BLaER1 (cell line): ENCODE measurements around the gene MEP1B.

Experiments used
- H3K27ac ChIP-seq: shearing (Covaris generic); formaldehyde crosslinking; 2 replicates; pipeline ENCODE4 v1.8.1; 2022
- H3K27me3 ChIP-seq: shearing (Covaris generic); formaldehyde crosslinking; 2 replicates; pipeline ENCODE4 v1.8.1; 2022
- H3K36me3 ChIP-seq: shearing (Covaris generic); formaldehyde crosslinking; 2 replicates; pipeline ENCODE4 v1.8.1; 2022
- H3K4me1 ChIP-seq: shearing (Covaris generic); formaldehyde crosslinking; 2 replicates; pipeline ENCODE4 v1.8.1; 2022
- H3K4me2 ChIP-seq: shearing (Covaris generic); formaldehyde crosslinking; 2 replicates; pipeline ENCODE4 v1.8.1; 2022
- H3K4me3 ChIP-seq: shearing (Covaris generic); formaldehyde crosslinking; 2 replicates; pipeline ENCODE4 v1.8.1; 2022
- H3K9ac ChIP-seq: shearing (Covaris generic); formaldehyde crosslinking; 2 replicates; pipeline ENCODE4 v1.8.1; 2022
- H3K9me3 ChIP-seq: shearing (Covaris generic); formaldehyde crosslinking; 2 replicates; pipeline ENCODE4 v1.8.1; 2022
- H4K20me1 ChIP-seq: shearing (Covaris generic); formaldehyde crosslinking; 2 replicates; pipeline ENCODE4 v1.8.1; 2022
- Cebpa-rat ChIP-seq: shearing (Covaris generic); IDR thresholded peaks from 2 replicates; pipeline ENCODE4 v1.8.1; 2022

MEP1B gene

GRCh38 chr18:32261003-32261402 lies 71.2 kb downstream of the MEP1B start:
- Histone ChIP-seq H3K9ac (no peak overlapping the region), H3K4me2 (no peak overlapping the region), H4K20me1 (no peaks in the 10 kb centered on the region), H3K4me3 (no peak overlapping the region), H3K27ac (no peak overlapping the region), H3K36me3 (no peaks in the 10 kb centered on the region), H3K9me3 (no peaks in the 10 kb centered on the region), H3K27me3 (no peaks in the 10 kb centered on the region), H3K4me1 (peaks cover 12% of the 10 kb centered on the region; the same call in 1 of the 2 replicates)
- no peak for TF ChIP-seq Cebpa-rat

DNA sequence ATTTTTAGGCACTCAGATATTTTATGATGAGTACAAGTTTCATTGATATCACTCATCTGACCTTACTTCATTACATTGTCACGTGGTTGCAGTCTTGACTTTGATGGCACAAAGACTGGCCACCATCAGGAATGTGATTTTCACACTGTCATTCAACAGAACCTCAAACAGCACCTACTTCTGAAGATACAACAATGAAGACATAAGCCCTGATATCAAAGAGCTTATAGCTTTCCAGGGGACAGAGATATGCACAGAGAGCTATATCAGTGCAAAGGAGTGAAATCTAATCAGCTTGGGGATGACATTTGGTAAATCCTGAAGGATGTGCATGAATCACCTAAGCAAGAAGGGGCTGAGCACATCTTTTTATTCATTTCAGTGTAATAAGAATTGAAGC lies 72.3 kb downstream of the MEP1B start:
- H3K4me1 ChIP-seq, result peaks cover 9% of the 10 kb centered on the region; the same call in 1 of the 2 replicates
- no peak overlapping the region for H3K9ac ChIP-seq
- no peaks in the 10 kb centered on the region for H4K20me1 ChIP-seq
- no peak overlapping the region for H3K4me3 ChIP-seq
- no peak overlapping the region for H3K27ac ChIP-seq
- TF ChIP-seq Cebpa-rat, result no peak
- H3K9me3 ChIP-seq, result no peaks in the 10 kb centered on the region
- no peaks in the 10 kb centered on the region for H3K36me3 ChIP-seq
- no peaks in the 10 kb centered on the region for H3K27me3 ChIP-seq
- H3K4me2 ChIP-seq, result no peak overlapping the region

GRCh38 chr18:32264401-32264800 lies 74.6 kb downstream of the MEP1B start:
- Histone ChIP-seq H3K36me3 (no peaks in the 10 kb centered on the region), H3K27me3 (no peaks in the 10 kb centered on the region), H4K20me1 (no peaks in the 10 kb centered on the region), H3K27ac (no peak overlapping the region), H3K9ac (no peak overlapping the region), H3K4me1 (no peaks in the 10 kb centered on the region), H3K4me2 (no peak overlapping the region), H3K4me3 (no peak overlapping the region), H3K9me3 (no peaks in the 10 kb centered on the region)
- TF ChIP-seq Cebpa-rat, result no peak

- Histone ChIP-seq H3K4me3 (no peak overlapping the region), H3K9me3 (no peaks in the 10 kb centered on the region), H3K4me2 (no peak overlapping the region), H3K27me3 (no peaks in the 10 kb centered on the region), H3K27ac (no peak overlapping the region), H3K9ac (no peak overlapping the region), H3K4me1 (no peaks in the 10 kb centered on the region), H3K36me3 (no peaks in the 10 kb centered on the region), H4K20me1 (no peaks in the 10 kb centered on the region)
- no peak for TF ChIP-seq Cebpa-rat
Observed at GRCh38 chr18:32267463-32267862, 77.6 kb downstream of the MEP1B start.
